GM12891 (cell line): ENCODE results near the gene FBXO28.
"Not testable (repeated sequence)": the region's sequence is repeated elsewhere in the genome, so short reads cannot be mapped to it uniquely, and the experiment has no call there.

ENCODE experiments used
- DNase-seq: peaks from one replicate; pipeline ENCODE4 v3.0.0; 2011; ENCODE audit warnings: low spot score; ENCODE audit not compliant: insufficient read length
- FAIRE-seq: peaks from 2 replicates; lab custom pipeline; 2011; peaks lifted over from hg19 to GRCh38; lab: Jason Lieb, UNC
- PAX5 ChIP-seq: IDR thresholded peaks from 2 replicates; pipeline ENCODE4 v1.6.1; 2011; ENCODE audit warnings: low read length, moderate library complexity, mild to moderate bottlenecking; ENCODE audit not compliant: insufficient read depth, severe bottlenecking
- POLR2A ChIP-seq: IDR thresholded peaks from 2 replicates; pipeline ENCODE4 v1.6.1; 2011; ENCODE audit warnings: low read depth, low read length, control low read depth
- POLR2AphosphoS5 ChIP-seq: IDR thresholded peaks from 2 replicates; pipeline ENCODE4 v1.6.1; 2011; ENCODE audit warnings: low read depth, low read length, control low read depth
- POU2F2 ChIP-seq: IDR thresholded peaks from 2 replicates; pipeline ENCODE4 v1.6.1; 2011; ENCODE audit warnings: low read depth, mild to moderate bottlenecking, control low read depth, low read length, moderate library complexity
- SPI1 ChIP-seq: IDR thresholded peaks from 2 replicates; pipeline ENCODE4 v1.6.1; 2011; ENCODE audit warnings: low read depth, low read length, control low read depth
- TAF1 ChIP-seq: IDR thresholded peaks from 2 replicates; pipeline ENCODE4 v1.6.1; 2011; ENCODE audit warnings: low read depth, low read length, control low read depth

Gene FBXO28

GRCh38 chr1:224076407-224076806 is 37.5 kb upstream of the FBXO28 start:
- no peak for TF ChIP-seq POU2F2
- no peak for TF ChIP-seq POLR2AphosphoS5
- TF ChIP-seq TAF1, result no peak
- TF ChIP-seq SPI1, result no peak
- TF ChIP-seq POLR2A, result no peak
- TF ChIP-seq PAX5, result no peak
- no peak for FAIRE-seq
- DNase-seq, result no peak

- DNase-seq, FAIRE-seq: not testable (repeated sequence)
Measured at GRCh38 chr1:224079644-224080043, 34.3 kb upstream of the FBXO28 start.

- DNase-seq, result no peak
Measured at GRCh38 chr1:224080115-224080774, 33.7 kb upstream of the FBXO28 start.

GRCh38 chr1:224081604-224082003 is 32.3 kb upstream of the FBXO28 start:
- DNase-seq, result no peak

More at GRCh38 chr1:224080115-224080774, 33.7 kb upstream of the FBXO28 start:
- TF ChIP-seq SPI1 (no peak), POLR2A (no peak), POLR2AphosphoS5 (no peak), PAX5 (no peak), POU2F2 (no peak), TAF1 (no peak)
- FAIRE-seq, result no peak

GRCh38 chr1:224082146-224082545 is 31.8 kb upstream of the FBXO28 start:
- FAIRE-seq, result no peak
- DNase-seq, result no peak
- TF ChIP-seq SPI1, result no peak
- TF ChIP-seq POLR2AphosphoS5, result no peak
- TF ChIP-seq POLR2A, result no peak
- TF ChIP-seq PAX5, result no peak
- TF ChIP-seq POU2F2, result no peak
- no peak for TF ChIP-seq TAF1

More at GRCh38 chr1:224081604-224082003, 32.3 kb upstream of the FBXO28 start:
- no peak for TF ChIP-seq TAF1
- no peak for TF ChIP-seq POLR2AphosphoS5
- no peak for TF ChIP-seq POLR2A
- TF ChIP-seq PAX5, result no peak
- no peak for TF ChIP-seq SPI1
- TF ChIP-seq POU2F2, result no peak
- no peak for FAIRE-seq

GRCh38 chr1:224084867-224085266 is 29.0 kb upstream of the FBXO28 start:
- FAIRE-seq (no peak), DNase-seq (no peak)
- no peak for TF ChIP-seq TAF1

- DNase-seq (no peak), FAIRE-seq (no peak)
- TF ChIP-seq PAX5 (no peak), POU2F2 (no peak), SPI1 (no peak), TAF1 (no peak), POLR2AphosphoS5 (no peak), POLR2A (no peak)
Measured at GRCh38 chr1:224085421-224086108, 28.3 kb upstream of the FBXO28 start.

- TF ChIP-seq POLR2AphosphoS5 (no peak), PAX5 (no peak), TAF1 (no peak), POU2F2 (no peak), SPI1 (no peak), POLR2A (no peak)
- FAIRE-seq (no peak), DNase-seq (no peak)
Measured at GRCh38 chr1:224087286-224087794, 26.6 kb upstream of the FBXO28 start.

- TF ChIP-seq POU2F2 (no peak), SPI1 (no peak), POLR2A (no peak), TAF1 (no peak), POLR2AphosphoS5 (no peak), PAX5 (no peak)
- FAIRE-seq (no peak), DNase-seq (no peak)
Measured at GRCh38 chr1:224089583-224089982, 24.3 kb upstream of the FBXO28 start.
